GM18499 (cell line): ENCODE results near the gene OSER1.
"Not testable (repeated sequence)": the region's sequence is repeated elsewhere in the genome, so short reads cannot be mapped to it uniquely, and the experiment has no call there.

ENCODE experiments used
- ATAC-seq: cut with Tn5 transposase; IDR thresholded peaks from one replicate; pipeline ENCODE4 v1.9.1; 2021; ENCODE audit warnings: moderate number of reproducible peaks; ENCODE audit not compliant: insufficient read depth, unreplicated experiment

OSER1 gene

GRCh38 chr20:44204156-44204831 lies 6.3 kb downstream of the OSER1 start:
- no peak for ATAC-seq

GRCh38 chr20:44203161-44203560 lies 7.4 kb downstream of the OSER1 start:
- ATAC-seq: no peak

GRCh38 chr20:44200983-44201382 lies 9.6 kb downstream of the OSER1 start:
- no peak for ATAC-seq

- ATAC-seq: no peak
These were observed 10.2 kb downstream of the OSER1 start for GRCh38 chr20:44200371-44200770.

- ATAC-seq: no peak
These were observed 10.7 kb downstream of the OSER1 start for GRCh38 chr20:44199877-44200276.

- no peak for ATAC-seq
These were observed 11.7 kb downstream of the OSER1 start for GRCh38 chr20:44198872-44199271.

GRCh38 chr20:44196271-44196670 lies 14.3 kb downstream of the OSER1 start:
- ATAC-seq: no peak

- no peak for ATAC-seq
These were observed 15.0 kb downstream of the OSER1 start for GRCh38 chr20:44195605-44196004.

GRCh38 chr20:44193801-44194200 lies 16.8 kb downstream of the OSER1 start:
- no peak for ATAC-seq

- not testable (repeated sequence) for ATAC-seq
These were observed 18.9 kb downstream of the OSER1 start for GRCh38 chr20:44191640-44192039.

- ATAC-seq: not testable (repeated sequence)
These were observed 20.2 kb downstream of the OSER1 start for GRCh38 chr20:44190197-44190852.

- no peak for ATAC-seq
These were observed 21.8 kb downstream of the OSER1 start for GRCh38 chr20:44188752-44189151.

GRCh38 chr20:44187772-44188709 lies 22.5 kb downstream of the OSER1 start:
- no peak for ATAC-seq

GRCh38 chr20:44187054-44187771 lies 23.4 kb downstream of the OSER1 start, which contains the start of gene JPH2:
JPH2 (minus strand) TSS chr20:44187188; CDS start chr20:44186705, 483 bp downstream.
- ATAC-seq: no peak

GRCh38 chr20:44186674-44187053 lies 23.9 kb downstream of the OSER1 start:
- no peak for ATAC-seq

GRCh38 chr20:44186201-44186600 lies 24.4 kb downstream of the OSER1 start:
- ATAC-seq: no peak

GRCh38 chr20:44185574-44185973 lies 25.0 kb downstream of the OSER1 start:
- no peak for ATAC-seq

- ATAC-seq: no peak
These were observed 27.3 kb downstream of the OSER1 start for GRCh38 chr20:44183282-44183681.

- no peak for ATAC-seq
These were observed 27.7 kb downstream of the OSER1 start for GRCh38 chr20:44182863-44183262.

GRCh38 chr20:44182135-44182765 lies 28.3 kb downstream of the OSER1 start:
- ATAC-seq: no peak
